Measurements from ENCODE around the gene ATAD1.
"Not testable (repeated sequence)": the region's sequence is repeated elsewhere in the genome, so short reads cannot be mapped to it uniquely, and the experiment has no call there.

The ATAD1 gene

GRCh38 chr10:87845624-87845998, 27.6 kb upstream of the ATAD1 start:
- DNase-seq: no peak

- no peak for DNase-seq
Observed at GRCh38 chr10:87844837-87845623, 27.0 kb upstream of the ATAD1 start.

DNA sequence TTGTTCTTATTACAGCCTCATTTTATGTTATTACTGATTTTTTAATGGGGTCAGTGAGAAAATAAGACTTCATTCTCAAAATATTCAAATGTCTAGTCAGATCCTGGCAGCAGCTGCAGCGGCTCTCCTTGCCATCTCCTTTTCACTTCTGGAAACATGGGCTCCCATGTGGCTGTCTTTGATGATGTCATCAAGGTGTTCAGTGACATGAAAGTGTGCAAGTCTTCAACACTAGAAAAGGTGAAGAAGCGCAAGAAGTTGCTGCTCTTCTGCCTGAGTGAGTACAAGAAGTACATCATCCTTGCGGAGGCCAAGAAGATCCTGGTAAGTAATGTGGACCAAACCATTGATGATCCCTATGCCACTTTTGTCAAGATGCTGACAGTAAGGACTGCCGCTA, 25.7 kb upstream of the ATAD1 start:
- no peak for DNase-seq

GRCh38 chr10:87842776-87843497, 24.9 kb upstream of the ATAD1 start:
- DNase-seq: no peak

- DNase-seq: no peak
Observed at GRCh38 chr10:87842220-87842641, 24.2 kb upstream of the ATAD1 start.

DNA sequence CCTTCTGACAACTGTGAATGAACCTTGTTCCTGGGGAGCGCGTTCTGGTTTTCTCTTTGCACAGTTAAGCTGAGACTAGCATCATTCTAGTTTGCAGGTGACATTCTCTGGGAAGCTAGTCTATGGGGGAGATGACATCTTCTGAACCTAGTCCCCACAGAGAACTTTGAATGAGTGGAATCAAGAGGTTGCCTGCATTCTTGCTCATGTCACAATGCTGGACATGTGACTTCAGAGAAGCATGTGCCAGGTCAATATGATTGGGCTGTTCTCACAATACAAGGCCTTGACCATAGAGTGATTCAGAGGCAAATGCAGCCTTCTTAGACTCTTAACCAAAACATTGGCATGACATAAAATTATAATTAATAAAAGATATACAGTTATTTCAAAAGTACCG, 23.2 kb upstream of the ATAD1 start:
- DNase-seq: no peak

DNA sequence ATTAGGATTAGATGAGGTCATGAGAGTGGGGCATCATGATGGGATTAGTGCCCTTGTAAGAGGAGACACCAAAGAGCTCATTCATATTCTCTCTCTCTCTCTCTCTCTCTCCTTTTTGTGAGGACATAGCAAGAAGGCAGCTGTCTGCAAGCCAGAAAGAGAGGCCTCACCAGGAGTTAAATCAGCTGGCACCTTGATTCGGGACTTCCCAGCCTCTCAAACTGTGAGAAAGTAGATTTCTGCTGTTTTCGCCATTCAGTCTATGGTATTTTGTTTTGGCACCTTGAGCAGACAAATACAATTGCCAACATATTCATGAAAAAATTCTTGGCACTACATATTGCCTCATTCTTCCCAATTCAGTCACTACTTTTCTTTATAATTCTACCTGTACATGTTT, 20.6 kb upstream of the ATAD1 start:
- no peak for DNase-seq

- DNase-seq: no peak
Observed at GRCh38 chr10:87837445-87837844, 19.4 kb upstream of the ATAD1 start.

DNA sequence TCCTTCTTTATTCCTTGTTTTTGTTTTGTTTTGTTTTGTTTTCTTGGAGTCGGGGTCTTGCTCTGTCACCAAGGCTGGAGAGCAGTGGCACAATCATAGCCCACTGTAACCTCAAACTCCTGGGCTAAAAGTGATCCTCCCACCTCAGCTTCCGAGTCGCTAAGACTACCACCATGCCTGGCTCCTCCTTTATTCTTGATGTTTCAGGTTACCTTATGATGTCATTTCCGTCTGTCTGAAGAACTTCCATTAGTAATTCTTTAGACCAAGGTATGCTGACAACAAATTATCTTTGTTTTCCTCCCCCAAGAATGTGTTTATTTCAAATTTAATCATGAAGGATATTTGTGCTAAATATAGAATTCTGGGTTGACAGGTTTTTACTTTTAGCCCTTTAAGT, 18.1 kb upstream of the ATAD1 start:
- no peak for DNase-seq

DNA sequence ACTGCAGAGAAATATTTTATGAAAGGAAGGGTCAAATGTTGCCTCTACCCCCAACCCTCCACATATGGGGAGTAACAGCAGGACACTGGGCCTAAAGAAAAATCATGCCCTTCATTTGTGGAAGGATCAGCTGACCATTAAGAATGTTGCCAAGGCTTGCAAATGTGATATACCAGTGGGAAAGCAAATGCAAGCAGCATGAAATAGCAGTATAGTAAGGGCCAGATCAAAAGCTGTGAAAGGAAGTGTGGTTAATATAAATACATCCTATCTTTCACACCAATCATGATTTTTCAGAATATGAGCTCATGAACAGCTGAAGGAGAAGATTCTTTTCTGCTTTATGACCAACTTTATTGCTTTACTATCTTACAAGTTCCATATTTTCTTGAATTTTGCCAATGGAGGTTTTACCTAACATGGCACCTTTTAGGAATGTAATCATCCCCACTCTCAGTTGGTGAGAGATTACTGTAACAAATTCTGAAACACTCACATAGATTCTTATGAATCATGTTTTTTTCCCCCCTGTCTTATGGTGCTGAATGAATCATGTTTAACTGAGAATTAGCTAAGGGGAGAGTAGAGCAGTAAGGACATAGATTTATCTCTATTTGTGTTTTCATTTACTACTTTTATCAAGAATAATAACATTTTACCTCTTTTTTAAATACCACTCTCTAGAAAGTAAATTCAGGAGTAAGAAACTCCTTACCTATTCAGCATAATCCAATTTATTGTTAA, 12.1 kb upstream of the ATAD1 start:
- DNase-seq: no peak

DNA sequence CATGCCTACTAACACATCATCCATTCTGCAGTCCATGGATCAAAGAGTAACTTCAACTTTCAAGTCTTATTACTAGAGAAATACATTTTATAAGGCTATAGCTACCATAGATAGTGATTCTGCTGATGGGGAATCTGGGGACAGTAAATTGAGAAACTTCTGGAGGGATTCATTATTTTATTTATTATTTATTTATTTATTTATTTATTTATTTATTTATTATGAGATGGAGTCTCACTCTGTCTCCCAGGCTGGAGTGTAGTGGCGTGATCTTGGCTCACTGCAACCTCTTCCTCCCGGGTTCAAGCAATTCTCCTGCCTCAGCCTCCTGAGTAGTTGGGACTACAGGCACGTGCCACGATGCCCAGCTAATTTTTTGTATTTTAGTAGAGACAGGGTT, 11.0 kb upstream of the ATAD1 start:
- not testable (repeated sequence) for DNase-seq

DNA sequence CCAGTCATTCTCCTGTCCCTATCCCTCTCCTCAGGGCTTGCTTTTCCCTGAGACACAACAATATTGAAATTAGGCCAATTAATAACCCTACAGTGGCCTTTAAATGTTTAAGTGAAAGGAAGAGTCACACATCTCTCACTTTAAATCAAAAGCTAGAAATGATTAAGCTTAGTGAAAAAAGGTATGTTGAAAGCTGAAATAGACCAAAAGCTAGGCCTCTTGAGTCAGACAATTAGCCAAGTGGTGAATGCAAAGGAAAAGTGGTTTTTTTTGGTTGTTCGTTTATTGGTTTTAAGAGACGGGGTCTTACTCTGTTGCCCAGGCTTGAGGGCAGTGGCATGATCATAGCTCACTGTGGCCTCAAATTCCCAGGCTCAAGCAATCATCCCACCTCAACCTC, 9.7 kb upstream of the ATAD1 start:
- no peak for DNase-seq

DNA sequence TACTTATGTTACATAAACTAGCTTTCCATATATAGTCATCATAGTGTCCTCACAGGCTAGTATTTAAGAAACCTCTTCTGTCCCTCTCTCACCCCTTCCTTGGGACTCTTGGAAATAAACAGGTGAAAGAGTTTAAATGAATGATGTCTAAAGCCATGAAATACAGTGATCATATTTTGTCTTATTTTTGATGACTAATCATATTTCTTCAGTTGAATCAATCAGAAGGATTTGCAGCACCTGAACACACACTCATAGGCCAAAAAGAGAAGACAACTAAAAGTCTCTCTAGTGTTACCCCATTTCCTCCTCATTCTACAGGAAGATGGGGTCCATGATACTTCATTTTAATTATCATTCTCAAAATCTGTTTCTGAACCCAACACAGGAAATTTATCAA, 8.6 kb upstream of the ATAD1 start:
- no peak for DNase-seq

- no peak for DNase-seq
Observed at GRCh38 chr10:87819289-87819585, 1.2 kb upstream of the ATAD1 start.

DNA sequence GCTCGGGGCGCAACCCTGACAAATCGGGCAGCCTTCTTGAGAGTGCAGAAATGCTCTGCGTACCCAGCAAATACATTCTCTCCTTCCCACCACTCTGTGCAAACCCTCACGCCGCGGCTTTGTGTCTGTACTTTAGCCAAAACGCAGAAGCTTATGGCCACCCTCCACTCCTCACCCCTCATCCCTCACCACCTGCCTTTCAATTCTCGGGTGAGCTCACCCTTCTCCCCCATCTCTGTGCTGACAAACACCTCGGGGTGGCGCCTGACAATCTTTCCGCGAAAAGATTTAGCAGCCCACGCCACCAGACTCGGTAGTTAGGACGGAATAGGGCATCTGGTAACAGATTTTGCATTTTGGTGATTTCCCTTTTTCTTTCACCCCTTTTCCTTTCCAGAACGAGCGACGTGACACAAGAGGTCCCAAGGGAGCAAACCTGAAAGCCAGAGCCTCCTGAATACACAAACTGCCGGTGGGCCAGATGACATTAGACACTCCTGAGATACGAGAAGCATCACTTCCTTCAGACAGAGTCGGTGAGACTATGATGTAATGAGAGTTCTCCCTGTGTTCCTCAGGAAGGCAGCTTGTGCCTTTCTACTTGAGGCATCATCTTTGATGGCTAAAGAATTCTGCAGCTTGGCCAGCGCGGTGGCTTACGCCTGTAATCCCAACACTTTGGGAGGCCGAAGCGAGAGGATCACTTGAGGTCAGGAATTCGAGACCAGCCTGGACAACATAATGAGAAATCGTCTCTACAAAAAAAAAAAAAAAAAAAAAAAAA, 671 bp upstream of the ATAD1 start:
- DNase-seq: peak; percentile 6

DNA sequence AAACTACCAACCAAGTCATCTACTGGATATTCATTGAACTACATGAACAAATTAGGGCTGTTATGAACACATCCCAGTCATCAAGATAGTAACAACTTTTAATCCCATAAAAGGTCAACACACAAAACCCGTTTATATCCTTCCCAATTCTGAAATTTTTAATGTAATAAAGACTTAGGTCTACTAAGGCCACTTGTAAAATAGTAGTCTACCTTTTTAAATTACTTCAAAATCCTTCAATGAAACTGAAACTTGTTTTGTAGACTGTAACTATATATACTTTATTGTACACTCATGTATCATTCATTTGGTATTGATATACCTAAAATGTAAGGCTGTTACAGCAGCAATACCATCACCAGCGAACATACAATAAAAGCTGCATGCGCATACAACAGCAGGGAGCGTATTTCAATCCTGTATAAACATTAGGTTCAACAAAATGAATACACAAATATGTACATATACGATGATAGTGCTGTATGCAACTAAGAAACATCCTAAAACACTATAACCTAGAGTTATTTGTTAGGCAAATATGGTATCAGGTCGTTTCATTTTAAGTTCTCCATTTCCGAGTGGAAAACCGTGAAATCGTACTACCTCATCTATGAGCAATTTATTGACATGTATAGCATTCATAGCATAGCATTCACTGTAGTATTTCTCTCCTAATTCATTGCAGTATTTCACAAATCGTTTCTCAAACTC, 973 bp downstream of the ATAD1 start:
- DNase-seq: no peak

- no peak for DNase-seq
Observed at GRCh38 chr10:87816163-87816897, 1.7 kb downstream of the ATAD1 start.

- no peak for DNase-seq
Observed at GRCh38 chr10:87804939-87805569, 13.0 kb downstream of the ATAD1 start.

DNA sequence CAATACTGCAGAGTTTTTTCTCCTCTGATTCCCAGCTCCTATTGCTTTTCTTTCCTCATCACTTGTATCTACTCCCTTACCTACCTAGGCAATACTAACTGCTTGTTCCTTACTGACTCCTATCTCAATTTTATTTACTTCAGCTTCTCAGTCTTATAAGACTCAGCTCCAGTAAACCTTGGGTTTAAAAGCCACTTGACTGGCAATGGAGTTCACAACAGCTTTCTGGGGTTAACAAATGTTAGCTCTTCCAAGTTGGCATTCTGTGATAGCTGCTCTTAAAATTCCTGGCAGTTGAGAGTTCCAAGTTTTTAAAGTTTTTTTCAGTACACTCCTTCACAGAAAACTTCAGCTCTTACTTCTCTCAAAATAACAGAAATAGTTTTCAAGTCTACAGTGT, 14.2 kb downstream of the ATAD1 start:
- no peak for DNase-seq

GRCh38 chr10:87803328-87803727, 14.7 kb downstream of the ATAD1 start:
- no peak for DNase-seq

DNA sequence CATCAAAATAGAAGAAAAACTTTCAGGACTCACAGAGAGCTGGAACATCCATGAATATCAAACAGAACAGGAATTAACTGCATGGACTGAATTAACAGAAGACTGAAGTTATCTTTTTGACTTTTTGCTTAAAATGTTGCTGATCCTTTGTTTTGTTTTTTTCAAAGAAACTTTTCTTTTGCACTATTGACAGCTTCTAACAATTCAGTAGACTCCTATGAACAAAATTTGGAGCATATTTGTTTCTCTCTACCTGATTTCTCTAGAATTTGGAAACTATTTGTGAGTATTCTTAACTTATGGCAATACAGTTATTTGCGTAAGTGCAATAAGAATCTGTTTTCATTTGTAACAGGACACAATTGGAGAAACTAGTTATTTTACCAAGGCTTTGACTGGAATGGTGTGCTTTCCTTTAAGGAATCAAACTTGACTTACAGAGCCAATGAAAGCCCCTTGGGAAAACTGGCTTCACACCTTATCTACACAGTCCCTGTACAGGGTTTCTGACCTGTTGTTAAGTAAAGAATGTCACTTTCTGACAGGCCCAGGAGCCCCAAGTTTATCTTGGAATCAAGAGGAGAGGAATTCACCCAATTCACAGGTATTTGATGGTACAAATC, 16.1 kb downstream of the ATAD1 start:
- DNase-seq: not testable (repeated sequence)

Measured in NCI-H524 treated with DMSO at 0.1 percent for 48 hours (cell line).